WTC11 (cell line): ENCODE measurements around the gene OPN4. TPM values are rescaled to one million over a fixed set of nuclear protein-coding genes. Genes with fewer than 3 reads are reported as not detected.
A peak's percentile ranks its signal among the peaks of the same experiment; 100 is the strongest.

Source experiments
- ATAC-seq: fragments of 200-7000 bp; cut with Tn5 transposase; 2 replicates; pipeline ENCODE4 v1.10.0; 2021; ENCODE audit warnings: mild to moderate bottlenecking, moderate library complexity
- CTCF ChIA-PET: fragments of 300-600 bp; sonication (Branson Sonifier 250); formaldehyde crosslinking; loops from one replicate; lab custom pipeline; 2021; ENCODE audit warnings: antibody characterized with exemption; lab: Charles Lee
- POLR2A ChIA-PET: fragments of 350-600 bp; sonication (Branson Sonifier 250); formaldehyde crosslinking; loops from one replicate; lab custom pipeline; 2021; ENCODE audit warnings: antibody characterized with exemption; lab: Charles Lee
- DNase-seq: peaks from one replicate; pipeline ENCODE4 v3.0.0; 2021; ENCODE audit warnings: low spot score
- H3K27ac Mint-ChIP-seq: 2 replicates; pipeline ENCODE4 v1.8.0; 2021; ENCODE audit warnings: mixed read lengths
- H3K27me3 Mint-ChIP-seq: 2 replicates; pipeline ENCODE4 v1.8.0; 2021; ENCODE audit warnings: low read depth, mild to moderate bottlenecking, moderate library complexity, mixed read lengths
- H3K36me3 Mint-ChIP-seq: 2 replicates; pipeline ENCODE4 v1.8.0; 2021; ENCODE audit warnings: mixed read lengths
- H3K4me1 Mint-ChIP-seq: 2 replicates; pipeline ENCODE4 v1.8.0; 2022; ENCODE audit warnings: mixed read lengths
- H3K4me3 Mint-ChIP-seq: 2 replicates; pipeline ENCODE4 v1.8.0; 2021; ENCODE audit warnings: mild to moderate bottlenecking, moderate library complexity, mixed read lengths
- H3K9me3 Mint-ChIP-seq: 2 replicates; pipeline ENCODE4 v1.8.0; 2021; ENCODE audit warnings: mixed read lengths
- ATF6 ChIP-seq: sonication (generic); formaldehyde crosslinking; IDR thresholded peaks from 2 replicates; pipeline ENCODE4 v1.8.1; 2023; ENCODE audit warnings: mild to moderate bottlenecking, missing genetic modification reagents
- CDX4 ChIP-seq: fragments of 250-450 bp; sonication (Bioruptor Pico); IDR thresholded peaks from 2 replicates; pipeline ENCODE4 v1.9.0; 2021; ENCODE audit warnings: moderate library complexity, mild to moderate bottlenecking, inconsistent platforms, borderline replicate concordance
- ELF4 ChIP-seq: sonication (generic); formaldehyde crosslinking; IDR thresholded peaks from 2 replicates; pipeline ENCODE4 v1.8.1; 2022; ENCODE audit warnings: low read depth, mild to moderate bottlenecking, moderate library complexity, missing genetic modification reagents
- ESRRA ChIP-seq: sonication (generic); formaldehyde crosslinking; IDR thresholded peaks from 2 replicates; pipeline ENCODE4 v1.8.1; 2022; ENCODE audit warnings: mild to moderate bottlenecking, missing genetic modification reagents, borderline replicate concordance
- FOXP1 ChIP-seq: sonication (generic); formaldehyde crosslinking; IDR thresholded peaks from 2 replicates; pipeline ENCODE4 v1.8.0; 2022; ENCODE audit warnings: missing genetic modification reagents, mild to moderate bottlenecking, moderate library complexity, borderline replicate concordance
- GABPB1 ChIP-seq: sonication (generic); formaldehyde crosslinking; IDR thresholded peaks from 2 replicates; pipeline ENCODE4 v1.8.1; 2023; ENCODE audit warnings: mild to moderate bottlenecking, missing genetic modification reagents
- HMGXB4 ChIP-seq: sonication (generic); formaldehyde crosslinking; IDR thresholded peaks from 2 replicates; pipeline ENCODE4 v1.8.1; 2023; ENCODE audit warnings: mild to moderate bottlenecking, moderate library complexity, missing genetic modification reagents
- IRF2 ChIP-seq: sonication (generic); formaldehyde crosslinking; IDR thresholded peaks from 2 replicates; pipeline ENCODE4 v1.8.0; 2022; ENCODE audit warnings: low read depth, missing genetic modification reagents, borderline replicate concordance
- JUN ChIP-seq: sonication (generic); formaldehyde crosslinking; IDR thresholded peaks from 2 replicates; pipeline ENCODE4 v1.8.0; 2023; ENCODE audit warnings: mild to moderate bottlenecking, missing genetic modification reagents
- MAX ChIP-seq: sonication (generic); formaldehyde crosslinking; IDR thresholded peaks from 2 replicates; pipeline ENCODE4 v1.8.0; 2022; ENCODE audit warnings: mild to moderate bottlenecking, missing genetic modification reagents
- MYBL2 ChIP-seq: sonication (generic); formaldehyde crosslinking; IDR thresholded peaks from 2 replicates; pipeline ENCODE4 v1.8.1; 2023; ENCODE audit warnings: mild to moderate bottlenecking, moderate library complexity, missing genetic modification reagents
- PRRX2 ChIP-seq: fragments of 250-450 bp; sonication (Bioruptor Pico); IDR thresholded peaks from 2 replicates; pipeline ENCODE4 v1.8.0; 2021; ENCODE audit warnings: mild to moderate bottlenecking
- SMAD3 ChIP-seq: sonication (generic); formaldehyde crosslinking; IDR thresholded peaks from 2 replicates; pipeline ENCODE4 v1.8.0; 2022; ENCODE audit warnings: missing genetic modification reagents, mild to moderate bottlenecking, borderline replicate concordance
- SOX15 ChIP-seq: fragments of 250-450 bp; sonication (Bioruptor Pico); IDR thresholded peaks from 2 replicates; pipeline ENCODE4 v1.9.0; 2021; ENCODE audit warnings: mild to moderate bottlenecking
- TEAD4 ChIP-seq: sonication (generic); formaldehyde crosslinking; IDR thresholded peaks from 2 replicates; pipeline ENCODE4 v1.8.0; 2022; ENCODE audit warnings: mild to moderate bottlenecking, missing genetic modification reagents
- TP53 ChIP-seq: sonication (generic); formaldehyde crosslinking; IDR thresholded peaks from 2 replicates; pipeline ENCODE4 v1.8.1; 2023; ENCODE audit warnings: mild to moderate bottlenecking, missing genetic modification reagents
- USF2 ChIP-seq: sonication (generic); formaldehyde crosslinking; IDR thresholded peaks from 2 replicates; pipeline ENCODE4 v1.8.1; 2023; ENCODE audit warnings: mild to moderate bottlenecking, missing genetic modification reagents, moderate library complexity
- ZNF121 ChIP-seq: sonication (generic); formaldehyde crosslinking; IDR thresholded peaks from 2 replicates; pipeline ENCODE4 v1.8.0; 2023; ENCODE audit warnings: missing genetic modification reagents
- ZNF138 ChIP-seq: sonication (generic); formaldehyde crosslinking; conservative IDR thresholded peaks from 2 replicates; pipeline ENCODE4 v1.8.1; 2022; ENCODE audit warnings: mild to moderate bottlenecking, moderate library complexity, missing genetic modification reagents
- ZNF317 ChIP-seq: sonication (generic); formaldehyde crosslinking; IDR thresholded peaks from 2 replicates; pipeline ENCODE4 v1.8.1; 2023; ENCODE audit warnings: low read depth, mild to moderate bottlenecking, moderate library complexity, missing genetic modification reagents, borderline replicate concordance
- ZNF512 ChIP-seq: sonication (generic); formaldehyde crosslinking; IDR thresholded peaks from 2 replicates; pipeline ENCODE4 v1.8.1; 2022; ENCODE audit warnings: missing genetic modification reagents, borderline replicate concordance
- ZSCAN18 ChIP-seq: fragments of 250-450 bp; sonication (Bioruptor Pico); IDR thresholded peaks from 2 replicates; pipeline ENCODE4 v2.1.2; 2022; ENCODE audit warnings: mild to moderate bottlenecking, moderate library complexity
- total RNA-seq: library from RNA; stranded (reverse); gene quantifications from 3 replicates; pipeline ENCODE4 v1.2.3, GENCODE V29; 2021

The OPN4 gene
- total RNA-seq, 1 experiment from 2014 or later, result not detected

- TF ChIP-seq ELF4 (CRISPR knock-in tag) (no peak), ESRRA (no peak), USF2 (no peak), IRF2 (no peak), ZNF512 (no peak), GABPB1 (CRISPR knock-in tag) (no peak), MAX (CRISPR knock-in tag) (no peak)
Observed at GRCh38 chr10:86673216-86673826, 19.0 kb downstream of the OPN4 start (continued).

GRCh38 chr10:86673827-86674581, 19.7 kb downstream of the OPN4 start:
- POLR2A ChIA-PET, result no interaction called here
- 0 out of 2 replicates have a peak overlapping the region, but pooled peaks have one; percentile 45 for H3K27ac Mint-ChIP-seq

GRCh38 chr10:86674912-86675311, 20.6 kb downstream of the OPN4 start:
- Mint-ChIP-seq H3K36me3 (no peaks in the 10 kb centered on the region), H3K9me3 (no peaks in the 10 kb centered on the region), H3K27ac (no peak overlapping the region), H3K27me3 (no peaks in the 10 kb centered on the region), H3K4me1 (peaks cover 39% of the 10 kb centered on the region), H3K4me3 (no peak overlapping the region)
- DNase-seq (no peak), ATAC-seq (no peak)
- ChIA-PET CTCF (interaction anchor here (0.7 to 1.5 kb wide), 5 partner anchors 10 to 279 kb away, joined by 3 to 8 read pairs (median 3); no protein-coding TSS in a partner anchor), POLR2A (no interaction called here)
- TF ChIP-seq ZNF138 (CRISPR knock-in tag) (no peak), TEAD4 (CRISPR knock-in tag) (no peak), CDX4 (CRISPR knock-in tag) (no peak), ZNF121 (CRISPR knock-in tag) (no peak), ZSCAN18 (CRISPR knock-in tag) (no peak), ZNF317 (CRISPR knock-in tag) (no peak), FOXP1 (CRISPR knock-in tag) (no peak), MYBL2 (CRISPR knock-in tag) (no peak), JUN (CRISPR knock-in tag) (no peak), SOX15 (CRISPR knock-in tag) (no peak)

More at GRCh38 chr10:86673827-86674581, 19.7 kb downstream of the OPN4 start:
- no peak for TF ChIP-seq TP53 (CRISPR knock-in tag)
- no peak for TF ChIP-seq PRRX2 (CRISPR knock-in tag)
- no peak for TF ChIP-seq ATF6
- no peak for TF ChIP-seq SMAD3 (CRISPR knock-in tag)
- TF ChIP-seq HMGXB4 (CRISPR knock-in tag), result no peak
- TF ChIP-seq, all 79 proteins: peak for 0
- CTCF ChIA-PET, result interaction anchor here (0.7 to 1.5 kb wide), 5 partner anchors 11 to 280 kb away, joined by 3 to 8 read pairs (median 3); no protein-coding TSS in a partner anchor
- Mint-ChIP-seq H3K4me3 (no peak overlapping the region), H3K9me3 (no peaks in the 10 kb centered on the region), H3K4me1 (peaks cover 39% of the 10 kb centered on the region), H3K27me3 (no peaks in the 10 kb centered on the region), H3K36me3 (no peaks in the 10 kb centered on the region)
- DNase-seq (no peak), ATAC-seq (peak; percentile 24)
